Endothelial cell of umbilical vein (primary cell): ENCODE results near the gene MTA1.

Experiments
- CTCF ChIP-seq, 2 donors: IDR thresholded peaks; 1 replicate in 1 of 2; 2 replicates in 1 of 2; pipeline ENCODE4 v1.5.1; 2011; ENCODE audit warnings: low read length in 2 of 2, mild to moderate bottlenecking in 2 of 2, moderate library complexity in 2 of 2, control low read depth in 1 of 2, inconsistent platforms in 1 of 2, low read depth in 1 of 2; ENCODE audit not compliant: insufficient read depth in 1 of 2; ENCODE audit errors: extremely low read depth in 1 of 2
- GATA2 ChIP-seq: IDR thresholded peaks from 2 replicates; pipeline ENCODE4 v1.7.0; 2011; ENCODE audit warnings: low read depth, mild to moderate bottlenecking, moderate library complexity, mixed read lengths, low read length; ENCODE audit not compliant: insufficient read length, insufficient read depth
- MAX ChIP-seq: IDR thresholded peaks from 2 replicates; pipeline ENCODE4 v1.6.1; 2011; ENCODE audit not compliant: insufficient read depth, insufficient read length
- POLR2A ChIP-seq: IDR thresholded peaks from 2 replicates; pipeline ENCODE4 v1.6.1; 2012; ENCODE audit warnings: low read depth, mild to moderate bottlenecking, control low read depth, low read length
- POLR2AphosphoS5 ChIP-seq: IDR thresholded peaks from 2 replicates; pipeline ENCODE4 v1.6.1; 2012; ENCODE audit warnings: low read depth, mild to moderate bottlenecking, control low read depth, low read length, moderate library complexity; ENCODE audit not compliant: insufficient read depth

- TF ChIP-seq POLR2A (no peak), CTCF (IDR thresholded peaks at IDR 0.05; ENCODE audit: extremely low read depth in 1 of 2, insufficient read depth in 1 of 2, low read depth in 1 of 2, low read length in 2 of 2) (no peak), MAX (no peak), POLR2AphosphoS5 (peak; percentile 2), GATA2 (no peak)
These were observed 710 bp downstream of the MTA1 start for GRCh38 chr14:105420101-105420973.
